HepG2 (cell line): ENCODE data around the gene KCNK15.

Experiments used
- ATF6 ChIP-seq: sonication (generic); formaldehyde crosslinking; conservative IDR thresholded peaks from 2 replicates; pipeline ENCODE4 v1.4.0; 2020; ENCODE audit warnings: missing genetic modification reagents
- CHD2 ChIP-seq: IDR thresholded peaks from 2 replicates; pipeline ENCODE4 v1.6.1; 2011; ENCODE audit warnings: low read depth, low read length, improper control_type of control experiment
- CREB1 ChIP-seq, 2 experiments: fragments of 450-650 bp in 1 of 2; IDR thresholded peaks; 2 replicates each; pipeline ENCODE4 v1.6.1; 2016 to 2017; ENCODE audit warnings: control low read depth in 1 of 2, mild to moderate bottlenecking in 1 of 2, missing compliant biosample characterization in 1 of 2, missing genetic modification characterization in 1 of 2
- CTCF ChIP-seq: sonication (generic); formaldehyde crosslinking; IDR thresholded peaks from 2 replicates; pipeline ENCODE4 v1.5.0; 2020; ENCODE audit warnings: mild to moderate bottlenecking, missing genetic modification reagents, moderate library complexity
- MED1 ChIP-seq: sonication (generic); formaldehyde crosslinking; IDR thresholded peaks from 2 replicates; pipeline ENCODE4 v1.4.0; 2020; ENCODE audit warnings: missing genetic modification reagents
- NFIB ChIP-seq: sonication (generic); formaldehyde crosslinking; IDR thresholded peaks from 2 replicates; pipeline ENCODE4 v1.9.0; 2021; ENCODE audit warnings: missing genetic modification reagents, mild to moderate bottlenecking, borderline replicate concordance
- NRL ChIP-seq: sonication (generic); formaldehyde crosslinking; IDR thresholded peaks from 2 replicates; pipeline ENCODE4 v1.5.0; 2020; ENCODE audit warnings: missing genetic modification reagents, mild to moderate bottlenecking, moderate library complexity, borderline replicate concordance
- PHF21A ChIP-seq: sonication (generic); formaldehyde crosslinking; IDR thresholded peaks from 2 replicates; pipeline ENCODE4 v1.5.0; 2020; ENCODE audit warnings: mild to moderate bottlenecking, missing genetic modification reagents
- RFX5 ChIP-seq: IDR thresholded peaks from 2 replicates; pipeline ENCODE4 v1.6.1; 2011; ENCODE audit warnings: low read depth, low read length, improper control_type of control experiment
- ZNF317 ChIP-seq: sonication (generic); formaldehyde crosslinking; IDR thresholded peaks from 2 replicates; pipeline ENCODE4 v1.5.0; 2020; ENCODE audit warnings: mild to moderate bottlenecking, missing genetic modification reagents
- ZZZ3 ChIP-seq: sonication (generic); formaldehyde crosslinking; IDR thresholded peaks from 2 replicates; pipeline ENCODE4 v1.4.0; 2020; ENCODE audit warnings: missing genetic modification reagents, mild to moderate bottlenecking, borderline replicate concordance

- no peak for TF ChIP-seq ZZZ3
- TF ChIP-seq CTCF (CRISPR knock-in tag) = no peak
- no peak for TF ChIP-seq NFIB (CRISPR knock-in tag)
- no peak for TF ChIP-seq CHD2
- no peak for TF ChIP-seq ATF6 (CRISPR knock-in tag)
- TF ChIP-seq CREB1 (IDR thresholded peaks at IDR 0.05) = no peak
- no peak for TF ChIP-seq CREB1 (CRISPR knock-in tag; IDR thresholded peaks at IDR 0.05)
- TF ChIP-seq ZNF317 = no peak
- TF ChIP-seq MED1 (CRISPR knock-in tag) = no peak
- TF ChIP-seq PHF21A (CRISPR knock-in tag) = no peak
- TF ChIP-seq RFX5 = no peak
- TF ChIP-seq NRL = no peak
These were observed 40.1 kb downstream of the KCNK15 start for GRCh38 chr20:44785768-44786167.
